ENCODE measurements around the gene PSMA2.

Gene PSMA2

DNA sequence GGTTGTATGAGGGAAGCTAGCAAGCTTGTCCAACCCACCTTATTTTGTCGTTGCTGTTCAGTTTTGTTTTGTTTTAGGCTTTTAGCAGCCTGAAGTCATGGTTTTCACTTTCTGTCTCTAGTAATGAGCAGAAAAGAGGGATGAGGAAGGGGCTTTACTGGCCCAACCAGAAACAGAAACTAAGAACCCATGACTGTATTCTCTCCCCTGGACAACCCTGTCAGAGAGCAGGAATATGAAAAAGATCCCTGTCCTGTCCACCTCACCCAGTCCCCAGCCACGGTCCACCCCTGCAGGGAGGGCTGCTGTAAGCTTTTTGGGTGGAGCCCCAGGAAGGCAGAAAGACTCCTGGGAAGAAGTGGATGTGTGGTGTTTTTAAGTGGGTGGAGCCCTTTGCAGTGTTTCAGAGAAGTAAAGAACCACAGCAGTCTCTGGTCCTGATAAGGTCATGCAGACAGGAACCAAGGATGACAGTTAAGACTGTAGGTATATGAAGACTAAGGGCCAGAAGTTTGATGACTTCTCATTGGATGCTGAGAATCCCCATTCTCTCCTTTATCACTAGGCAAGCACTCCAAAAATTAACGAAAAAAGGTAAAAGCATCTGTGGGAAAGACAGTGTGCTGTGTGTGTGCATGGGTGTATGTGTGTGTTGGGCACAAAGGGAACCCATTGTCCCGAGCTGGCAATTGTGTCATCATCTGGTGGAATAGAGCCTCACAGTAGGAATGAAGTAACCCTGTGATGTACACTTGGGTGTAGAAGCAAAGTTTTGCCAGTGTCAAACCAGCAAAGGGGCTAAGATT is 14.1 kb upstream of the PSMA2 start:
- H3K4me3 ChIP-seq (replicated peaks; ENCODE audit: insufficient read depth, low read length) = no peak overlapping the region
- H3K27ac ChIP-seq (replicated peaks) = no peak overlapping the region
- no peaks in the 10 kb centered on the region for H3K27me3 ChIP-seq (ENCODE audit: insufficient read depth, poor library complexity, severe bottlenecking)
- no peak for DNase-seq (ENCODE audit: low read depth in 1 of 2, low spot score in 1 of 2)
- TF ChIP-seq POLR2AphosphoS5 (IDR thresholded peaks at IDR 0.05; ENCODE audit: low read depth) (no peak), SPI1 (IDR thresholded peaks at IDR 0.05; ENCODE audit: borderline replicate concordance, low read depth) (no peak), GABPA (IDR thresholded peaks at IDR 0.05; ENCODE audit: low read depth) (no peak)
- TF ChIP-seq, protein P1, sequence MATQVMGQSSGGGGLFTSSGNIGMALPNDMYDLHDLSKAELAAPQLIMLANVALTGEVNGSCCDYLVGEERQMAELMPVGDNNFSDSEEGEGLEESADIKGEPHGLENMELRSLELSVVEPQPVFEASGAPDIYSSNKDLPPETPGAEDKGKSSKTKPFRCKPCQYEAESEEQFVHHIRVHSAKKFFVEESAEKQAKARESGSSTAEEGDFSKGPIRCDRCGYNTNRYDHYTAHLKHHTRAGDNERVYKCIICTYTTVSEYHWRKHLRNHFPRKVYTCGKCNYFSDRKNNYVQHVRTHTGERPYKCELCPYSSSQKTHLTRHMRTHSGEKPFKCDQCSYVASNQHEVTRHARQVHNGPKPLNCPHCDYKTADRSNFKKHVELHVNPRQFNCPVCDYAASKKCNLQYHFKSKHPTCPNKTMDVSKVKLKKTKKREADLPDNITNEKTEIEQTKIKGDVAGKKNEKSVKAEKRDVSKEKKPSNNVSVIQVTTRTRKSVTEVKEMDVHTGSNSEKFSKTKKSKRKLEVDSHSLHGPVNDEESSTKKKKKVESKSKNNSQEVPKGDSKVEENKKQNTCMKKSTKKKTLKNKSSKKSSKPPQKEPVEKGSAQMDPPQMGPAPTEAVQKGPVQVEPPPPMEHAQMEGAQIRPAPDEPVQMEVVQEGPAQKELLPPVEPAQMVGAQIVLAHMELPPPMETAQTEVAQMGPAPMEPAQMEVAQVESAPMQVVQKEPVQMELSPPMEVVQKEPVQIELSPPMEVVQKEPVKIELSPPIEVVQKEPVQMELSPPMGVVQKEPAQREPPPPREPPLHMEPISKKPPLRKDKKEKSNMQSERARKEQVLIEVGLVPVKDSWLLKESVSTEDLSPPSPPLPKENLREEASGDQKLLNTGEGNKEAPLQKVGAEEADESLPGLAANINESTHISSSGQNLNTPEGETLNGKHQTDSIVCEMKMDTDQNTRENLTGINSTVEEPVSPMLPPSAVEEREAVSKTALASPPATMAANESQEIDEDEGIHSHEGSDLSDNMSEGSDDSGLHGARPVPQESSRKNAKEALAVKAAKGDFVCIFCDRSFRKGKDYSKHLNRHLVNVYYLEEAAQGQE (IDR thresholded peaks at IDR 0.05; ENCODE audit: insufficient replicate concordance, low read depth) = no peak
- TF ChIP-seq, protein P2, sequence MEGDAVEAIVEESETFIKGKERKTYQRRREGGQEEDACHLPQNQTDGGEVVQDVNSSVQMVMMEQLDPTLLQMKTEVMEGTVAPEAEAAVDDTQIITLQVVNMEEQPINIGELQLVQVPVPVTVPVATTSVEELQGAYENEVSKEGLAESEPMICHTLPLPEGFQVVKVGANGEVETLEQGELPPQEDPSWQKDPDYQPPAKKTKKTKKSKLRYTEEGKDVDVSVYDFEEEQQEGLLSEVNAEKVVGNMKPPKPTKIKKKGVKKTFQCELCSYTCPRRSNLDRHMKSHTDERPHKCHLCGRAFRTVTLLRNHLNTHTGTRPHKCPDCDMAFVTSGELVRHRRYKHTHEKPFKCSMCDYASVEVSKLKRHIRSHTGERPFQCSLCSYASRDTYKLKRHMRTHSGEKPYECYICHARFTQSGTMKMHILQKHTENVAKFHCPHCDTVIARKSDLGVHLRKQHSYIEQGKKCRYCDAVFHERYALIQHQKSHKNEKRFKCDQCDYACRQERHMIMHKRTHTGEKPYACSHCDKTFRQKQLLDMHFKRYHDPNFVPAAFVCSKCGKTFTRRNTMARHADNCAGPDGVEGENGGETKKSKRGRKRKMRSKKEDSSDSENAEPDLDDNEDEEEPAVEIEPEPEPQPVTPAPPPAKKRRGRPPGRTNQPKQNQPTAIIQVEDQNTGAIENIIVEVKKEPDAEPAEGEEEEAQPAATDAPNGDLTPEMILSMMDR (IDR thresholded peaks at IDR 0.05; ENCODE audit: insufficient read depth, low read length) = no peak

DNA sequence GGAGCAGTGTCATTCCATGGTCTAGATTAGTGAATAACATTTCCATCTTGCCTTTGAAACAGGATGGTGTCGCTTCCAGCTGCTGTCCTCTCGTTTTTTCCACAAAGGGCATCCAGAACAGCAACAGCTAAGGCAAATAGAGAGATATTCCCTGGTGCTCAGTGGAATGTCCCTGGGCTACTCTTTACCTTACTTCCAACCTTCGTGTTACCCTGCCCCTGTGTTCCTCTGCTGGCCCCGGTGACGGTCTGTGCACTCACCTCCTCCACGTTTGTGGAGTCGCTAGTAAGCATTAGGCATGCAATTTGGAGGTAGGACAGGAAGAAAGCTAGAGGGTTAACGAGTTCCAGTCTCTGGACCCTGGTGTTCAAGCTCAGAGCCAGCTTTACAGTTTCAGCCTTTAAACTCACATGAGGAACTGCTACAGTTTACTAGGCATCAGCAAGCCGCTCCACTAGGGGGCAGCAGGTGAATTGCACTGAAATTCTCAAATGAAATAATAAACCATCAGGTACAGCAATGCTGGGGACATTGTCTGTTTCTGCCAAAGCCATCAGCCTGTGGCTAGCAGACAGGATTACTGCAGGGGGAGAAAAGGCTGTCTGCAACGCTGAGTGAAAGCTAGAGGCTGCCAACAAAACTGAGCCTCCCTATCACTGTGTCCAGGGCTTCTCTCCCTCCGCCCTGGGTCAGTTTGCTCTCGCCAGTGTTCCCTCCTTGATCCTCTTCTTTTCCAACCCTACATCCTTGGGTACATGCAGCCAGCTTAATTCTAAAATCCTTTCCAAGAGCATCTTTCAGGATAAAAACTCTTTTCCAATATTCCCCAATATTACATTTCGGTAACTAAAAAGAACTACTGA is 9.2 kb upstream of the PSMA2 start:
- no peak overlapping the region for H3K27ac ChIP-seq (replicated peaks)
- peak in 1 of 2 experiments; percentile 66 for DNase-seq (ENCODE audit: low read depth in 1 of 2, low spot score in 1 of 2)

More for the DNA sequence above, 9.2 kb upstream of the PSMA2 start:
- no peaks in the 10 kb centered on the region for H3K27me3 ChIP-seq (ENCODE audit: insufficient read depth, poor library complexity, severe bottlenecking)
- H3K4me3 ChIP-seq (replicated peaks; ENCODE audit: insufficient read depth, low read length) = no peak overlapping the region
- no peak for TF ChIP-seq POLR2AphosphoS5 (IDR thresholded peaks at IDR 0.05; ENCODE audit: low read depth)
- TF ChIP-seq, protein P2 (IDR thresholded peaks at IDR 0.05; ENCODE audit: insufficient read depth, low read length) = peak; percentile 95
- TF ChIP-seq GABPA (IDR thresholded peaks at IDR 0.05; ENCODE audit: low read depth) = no peak
- TF ChIP-seq SPI1 (IDR thresholded peaks at IDR 0.05; ENCODE audit: borderline replicate concordance, low read depth) = peak; percentile 81
- TF ChIP-seq, protein P1 (IDR thresholded peaks at IDR 0.05; ENCODE audit: insufficient replicate concordance, low read depth) = no peak

Data from HL-60 (cell line).